Kidney epithelial cell (primary cell): ENCODE measurements around the gene EHBP1L1. TPM values are rescaled to one million over a fixed set of nuclear protein-coding genes. Genes with fewer than 3 reads are reported as not detected.

Experiments used
- DNase-seq: peaks from one replicate; pipeline ENCODE4 v3.0.0-alpha.2; 2010; ENCODE audit warnings: low read depth
- H3K27me3 ChIP-seq: 2 replicates; pipeline ENCODE4 v1.6.0; 2011; ENCODE audit warnings: low read length; ENCODE audit not compliant: control insufficient read depth, insufficient read depth
- H3K36me3 ChIP-seq: 2 replicates; pipeline ENCODE4 v1.5.1; 2011; ENCODE audit warnings: low read length; ENCODE audit not compliant: control insufficient read depth, insufficient read depth
- H3K4me3 ChIP-seq: 2 replicates; pipeline ENCODE4 v1.5.1; 2011; ENCODE audit warnings: low read depth, mild to moderate bottlenecking, control low read depth, low read length
- total RNA-seq: library from RNA; depleted of rRNA; stranded (reverse); fragments of >200 nt; gene quantifications from 2 replicates; pipeline ENCODE4 v1.2.3, GENCODE V29; 2015
- TF ChIP-seq, protein P1 (sequence below): IDR thresholded peaks from 2 replicates; pipeline ENCODE4 v1.5.1; 2011; ENCODE audit warnings: mild to moderate bottlenecking, moderate library complexity, low read length, control low read depth, inconsistent platforms; ENCODE audit not compliant: insufficient read depth, poor library complexity, severe bottlenecking

EHBP1L1 gene
- total RNA-seq, 1 donor from 2014 or later, result 19.5 TPM

DNA sequence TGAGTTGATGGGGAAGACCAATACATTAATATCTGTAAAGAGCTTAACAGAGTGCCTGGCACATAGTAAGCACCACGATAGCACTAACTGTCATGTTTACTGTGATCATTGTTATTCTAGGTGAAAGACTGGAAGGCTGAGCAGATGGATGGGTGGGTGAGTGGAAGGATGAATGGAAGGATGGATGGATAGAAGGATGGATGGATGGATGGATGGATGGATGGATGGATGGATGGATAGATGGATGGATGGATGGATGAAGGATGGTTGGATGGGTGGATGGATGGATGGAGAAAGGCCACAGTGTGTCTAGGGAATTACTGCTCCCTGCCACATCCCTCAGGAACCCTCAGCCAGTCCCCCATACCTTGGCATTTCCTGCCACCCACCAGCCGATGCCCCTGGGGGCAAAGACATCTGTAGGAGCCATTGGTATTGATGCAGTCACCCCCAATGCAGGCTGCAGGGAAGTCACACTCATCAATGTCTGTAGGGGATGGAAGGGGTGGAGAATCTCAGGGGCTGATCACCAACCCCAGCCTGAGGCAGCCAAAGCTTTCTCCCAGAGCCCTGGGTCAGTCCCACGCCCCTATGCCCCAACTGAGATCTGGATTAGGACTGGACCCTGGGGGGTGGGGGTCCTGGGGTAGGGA, 33.0 kb upstream of the EHBP1L1 start:
- TF ChIP-seq, protein P1, sequence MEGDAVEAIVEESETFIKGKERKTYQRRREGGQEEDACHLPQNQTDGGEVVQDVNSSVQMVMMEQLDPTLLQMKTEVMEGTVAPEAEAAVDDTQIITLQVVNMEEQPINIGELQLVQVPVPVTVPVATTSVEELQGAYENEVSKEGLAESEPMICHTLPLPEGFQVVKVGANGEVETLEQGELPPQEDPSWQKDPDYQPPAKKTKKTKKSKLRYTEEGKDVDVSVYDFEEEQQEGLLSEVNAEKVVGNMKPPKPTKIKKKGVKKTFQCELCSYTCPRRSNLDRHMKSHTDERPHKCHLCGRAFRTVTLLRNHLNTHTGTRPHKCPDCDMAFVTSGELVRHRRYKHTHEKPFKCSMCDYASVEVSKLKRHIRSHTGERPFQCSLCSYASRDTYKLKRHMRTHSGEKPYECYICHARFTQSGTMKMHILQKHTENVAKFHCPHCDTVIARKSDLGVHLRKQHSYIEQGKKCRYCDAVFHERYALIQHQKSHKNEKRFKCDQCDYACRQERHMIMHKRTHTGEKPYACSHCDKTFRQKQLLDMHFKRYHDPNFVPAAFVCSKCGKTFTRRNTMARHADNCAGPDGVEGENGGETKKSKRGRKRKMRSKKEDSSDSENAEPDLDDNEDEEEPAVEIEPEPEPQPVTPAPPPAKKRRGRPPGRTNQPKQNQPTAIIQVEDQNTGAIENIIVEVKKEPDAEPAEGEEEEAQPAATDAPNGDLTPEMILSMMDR, result no peak
- no peaks in the 10 kb centered on the region for H3K36me3 ChIP-seq
- no peak overlapping the region for H3K4me3 ChIP-seq
- no peaks in the 10 kb centered on the region for H3K27me3 ChIP-seq
- DNase-seq, result no peak

DNA sequence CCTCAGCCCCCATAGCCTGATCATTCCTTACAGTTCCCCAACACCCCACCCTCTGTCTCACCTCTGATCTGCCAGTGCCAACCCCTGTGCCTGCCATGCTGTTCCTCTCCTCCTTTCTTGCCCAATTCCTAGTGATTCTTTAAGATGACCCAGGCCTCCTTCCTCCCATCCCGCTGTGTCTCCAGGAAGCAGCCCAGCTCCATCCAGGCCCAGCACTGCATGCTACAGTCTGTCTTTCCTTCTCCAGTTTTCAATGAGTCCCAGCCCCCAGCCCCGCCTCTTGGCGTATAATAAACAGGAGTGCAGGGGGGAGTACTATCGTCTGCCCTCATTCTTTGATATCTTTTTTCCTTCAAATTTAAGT, 30.0 kb upstream of the EHBP1L1 start:
- no peak for DNase-seq
- Histone ChIP-seq H3K36me3 (no peaks in the 10 kb centered on the region), H3K27me3 (no peaks in the 10 kb centered on the region), H3K4me3 (no peak overlapping the region)
- TF ChIP-seq, protein P1, result no peak

DNA sequence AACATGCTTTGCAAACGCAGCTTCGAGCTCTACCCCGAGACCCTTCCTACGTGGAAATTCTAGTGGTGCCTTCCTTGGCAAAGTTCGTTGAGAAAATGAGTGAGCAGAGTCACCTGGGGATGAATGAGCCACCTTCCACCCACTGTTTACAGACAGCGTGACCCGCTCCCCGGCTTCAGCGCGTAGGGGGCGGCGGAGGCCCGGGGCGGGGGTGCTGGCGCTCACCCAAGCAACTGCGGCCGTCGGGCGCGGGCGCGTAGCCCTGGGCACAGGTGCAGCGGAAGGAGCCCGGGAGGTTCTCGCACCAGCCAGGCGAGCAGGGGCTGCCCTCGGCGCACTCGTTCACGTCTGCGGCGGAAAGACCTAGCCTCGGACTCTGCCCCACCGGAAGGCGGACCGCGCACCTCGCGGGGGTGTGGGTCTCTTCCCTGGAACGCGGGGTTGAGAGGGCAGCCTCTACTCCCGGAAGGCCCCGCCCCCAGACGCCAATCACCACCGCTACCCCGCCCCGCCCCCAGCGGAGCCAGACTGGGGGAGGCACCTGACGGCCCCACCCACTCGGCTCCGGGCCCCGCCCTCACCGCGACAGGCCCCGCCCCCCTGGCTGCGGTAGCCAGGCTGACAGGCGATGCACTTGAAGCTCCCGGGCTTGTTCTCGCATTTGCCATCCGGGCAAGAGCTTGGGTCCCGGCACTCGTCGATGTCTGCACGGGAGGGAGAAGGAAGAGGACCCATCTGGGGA, 29.5 kb upstream of the EHBP1L1 start:
- H3K4me3 ChIP-seq, result peak overlapping the region; percentile 21
- TF ChIP-seq, protein P1, result no peak
- DNase-seq, result no peak
- H3K36me3 ChIP-seq, result peaks cover under 1% of the 10 kb centered on the region
- H3K27me3 ChIP-seq, result no peaks in the 10 kb centered on the region

DNA sequence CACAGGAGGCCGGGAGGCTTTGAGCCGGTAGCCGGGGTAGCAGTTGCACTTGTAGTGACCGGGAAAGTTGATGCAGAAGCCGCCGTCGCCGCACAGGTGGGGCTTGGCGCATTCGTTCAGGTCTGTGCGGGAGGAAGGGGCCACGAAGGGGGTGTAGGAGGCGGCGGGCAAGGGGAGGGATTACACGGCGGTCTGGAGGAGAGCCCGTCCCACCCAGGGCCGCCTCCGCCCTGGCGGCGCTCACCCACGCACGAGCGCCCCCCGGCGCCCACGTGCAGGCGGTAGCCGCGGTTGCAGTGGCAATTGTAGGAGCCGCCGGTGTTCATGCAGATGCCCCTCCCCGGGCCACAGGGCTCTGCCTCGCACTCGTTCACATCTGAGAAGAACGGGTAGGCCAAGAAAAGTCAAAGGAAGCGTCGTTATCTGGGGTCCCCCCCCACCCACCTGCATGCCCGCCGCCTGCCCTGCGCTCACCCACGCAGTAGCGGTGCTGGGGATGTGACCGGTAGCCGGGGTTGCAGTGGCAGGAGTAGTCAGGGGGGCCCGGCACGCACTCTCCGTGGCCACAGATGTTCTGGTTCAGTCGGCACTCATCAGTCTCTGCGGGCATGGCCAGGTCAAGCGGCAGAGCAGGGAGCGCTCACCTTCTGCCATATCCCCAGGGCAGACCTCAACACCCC, 28.3 kb upstream of the EHBP1L1 start:
- no peaks in the 10 kb centered on the region for H3K27me3 ChIP-seq
- peaks cover 7% of the 10 kb centered on the region for H3K36me3 ChIP-seq
- no peak for DNase-seq
- TF ChIP-seq, protein P1, result no peak
- H3K4me3 ChIP-seq, result no peak overlapping the region

DNA sequence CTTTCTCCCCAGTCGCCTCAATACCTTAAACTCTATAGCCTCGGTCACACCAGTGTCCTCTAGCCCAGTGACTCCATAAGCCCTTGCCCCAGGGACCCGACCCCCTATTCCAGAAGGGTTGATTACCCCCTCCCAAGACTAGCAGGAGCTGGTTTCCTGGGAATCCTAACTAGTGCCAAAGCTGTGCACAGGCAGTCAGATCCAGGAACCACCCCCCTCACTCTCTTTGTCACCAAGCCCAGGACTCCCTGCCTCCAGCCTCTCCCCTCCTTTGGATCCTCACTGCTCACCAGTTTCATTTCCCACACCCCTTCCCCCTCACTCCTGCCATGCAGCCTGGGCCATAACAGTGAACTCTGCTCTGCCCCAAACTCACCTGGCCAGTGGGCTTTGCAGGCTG, 27.5 kb upstream of the EHBP1L1 start:
- no peak overlapping the region for H3K4me3 ChIP-seq
- TF ChIP-seq, protein P1, result no peak
- no peaks in the 10 kb centered on the region for H3K27me3 ChIP-seq
- DNase-seq, result no peak
- peaks cover 7% of the 10 kb centered on the region for H3K36me3 ChIP-seq
